IPS DF 6.9 (cell line): ENCODE results near the gene TCF4.
A peak's percentile ranks its signal among the peaks of the same experiment; 100 is the strongest.

Source experiments
- DNase-seq: peaks from one replicate; pipeline ENCODE4 v3.0.0-alpha.2; 2013; ENCODE audit warnings: low read depth, low spot score
- H3K27ac ChIP-seq: one replicate; pipeline ENCODE4 v1.5.1; 2013; ENCODE audit warnings: low read length, control low read depth
- H3K27me3 ChIP-seq: 2 replicates; pipeline ENCODE4 v1.6.1; 2013; ENCODE audit warnings: mild to moderate bottlenecking, low read length; ENCODE audit not compliant: control insufficient read depth, insufficient read depth
- H3K36me3 ChIP-seq: 2 replicates; pipeline ENCODE4 v1.6.1; 2013; ENCODE audit warnings: low read length; ENCODE audit not compliant: control insufficient read depth, insufficient read depth
- H3K4me1 ChIP-seq: 2 replicates; pipeline ENCODE4 v1.6.1; 2013; ENCODE audit warnings: low read length; ENCODE audit not compliant: control insufficient read depth, insufficient read depth
- H3K4me3 ChIP-seq: 2 replicates; pipeline ENCODE4 v1.5.1; 2013; ENCODE audit warnings: mild to moderate bottlenecking, low read length
- H3K9me3 ChIP-seq: 2 replicates; pipeline ENCODE4 v1.6.1; 2013; ENCODE audit warnings: low read length, inconsistent platforms; ENCODE audit not compliant: control insufficient read depth, insufficient read depth
- WGBS: extraction: QIAGEN DNeasy Blood & Tissue Kit; methylation state at CpG from one replicate; pipeline ENCODE4 v1.1.7; 2013; ENCODE audit warnings: mixed read lengths, missing lambda C conversion rate; ENCODE audit not compliant: insufficient read length, insufficient coverage; 5-methylcytosine and 5-hydroxymethylcytosine counted together

TCF4 gene

GRCh38 chr18:55395799-55396198 is 192.2 kb downstream of the TCF4 start:
- H3K9me3 ChIP-seq, result no peaks in the 10 kb centered on the region
- DNase-seq, result no peak
- H3K36me3 ChIP-seq, result no peaks in the 10 kb centered on the region
- no peaks in the 10 kb centered on the region for H3K27me3 ChIP-seq
- H3K4me1 ChIP-seq, result peaks cover 4% of the 10 kb centered on the region; the same call in 1 of the 2 replicates
- no peak overlapping the region for H3K27ac ChIP-seq
- no peak overlapping the region for H3K4me3 ChIP-seq
- WGBS, result no CpG with 5 or more reads among the region's 6 CpGs

- no peaks in the 10 kb centered on the region for H3K27me3 ChIP-seq
- no CpG with 5 or more reads among the region's 4 CpGs for WGBS
- DNase-seq, result no peak
- no peaks in the 10 kb centered on the region for H3K4me1 ChIP-seq
- H3K36me3 ChIP-seq, result no peaks in the 10 kb centered on the region
- no peak overlapping the region for H3K4me3 ChIP-seq
- H3K27ac ChIP-seq, result no peak overlapping the region
- H3K9me3 ChIP-seq, result no peaks in the 10 kb centered on the region
These were observed 197.1 kb downstream of the TCF4 start for GRCh38 chr18:55390898-55391297.

- WGBS, result no CpG with 5 or more reads among the region's 8 CpGs
- no peaks in the 10 kb centered on the region for H3K9me3 ChIP-seq
- no peaks in the 10 kb centered on the region for H3K36me3 ChIP-seq
- DNase-seq, result no peak
- no peak overlapping the region for H3K27ac ChIP-seq
- no peaks in the 10 kb centered on the region; the same call in 1 of the 2 replicates for H3K4me1 ChIP-seq
- H3K27me3 ChIP-seq, result no peaks in the 10 kb centered on the region
- H3K4me3 ChIP-seq, result no peak overlapping the region
These were observed 200.6 kb downstream of the TCF4 start for GRCh38 chr18:55387139-55387984.

- Histone ChIP-seq H3K9me3 (no peaks in the 10 kb centered on the region), H3K27me3 (no peaks in the 10 kb centered on the region), H3K27ac (no peak overlapping the region), H3K4me3 (no peak overlapping the region), H3K4me1 (no peaks in the 10 kb centered on the region; the same call in 1 of the 2 replicates), H3K36me3 (no peaks in the 10 kb centered on the region)
- no peak for DNase-seq
- WGBS, result no CpG with 5 or more reads among the region's 1 CpG
These were observed 201.4 kb downstream of the TCF4 start for GRCh38 chr18:55386545-55386944.

GRCh38 chr18:55385770-55386169 is 202.2 kb downstream of the TCF4 start:
- Histone ChIP-seq H3K4me3 (no peak overlapping the region), H3K4me1 (no peaks in the 10 kb centered on the region; the same call in 1 of the 2 replicates), H3K27me3 (no peaks in the 10 kb centered on the region), H3K36me3 (no peaks in the 10 kb centered on the region), H3K9me3 (no peaks in the 10 kb centered on the region), H3K27ac (no peak overlapping the region)
- DNase-seq, result no peak
- no CpG with 5 or more reads among the region's 4 CpGs for WGBS

- Histone ChIP-seq H3K4me1 (no peaks in the 10 kb centered on the region; the same call in 1 of the 2 replicates), H3K36me3 (no peaks in the 10 kb centered on the region), H3K4me3 (no peak overlapping the region), H3K27me3 (no peaks in the 10 kb centered on the region), H3K9me3 (no peaks in the 10 kb centered on the region), H3K27ac (no peak overlapping the region)
- peak; percentile 35 for DNase-seq
- no CpG with 5 or more reads among the region's 4 CpGs for WGBS
These were observed 203.3 kb downstream of the TCF4 start for GRCh38 chr18:55384551-55385275.

GRCh38 chr18:55384115-55384514 is 203.9 kb downstream of the TCF4 start:
- Histone ChIP-seq H3K9me3 (no peaks in the 10 kb centered on the region), H3K4me1 (no peaks in the 10 kb centered on the region; the same call in 1 of the 2 replicates), H3K27me3 (no peaks in the 10 kb centered on the region), H3K27ac (no peak overlapping the region), H3K36me3 (no peaks in the 10 kb centered on the region), H3K4me3 (no peak overlapping the region)
- no CpG with 5 or more reads among the region's 4 CpGs for WGBS
- DNase-seq, result no peak

- Histone ChIP-seq H3K4me1 (no peaks in the 10 kb centered on the region; the same call in 1 of the 2 replicates), H3K4me3 (no peak overlapping the region), H3K36me3 (no peaks in the 10 kb centered on the region), H3K27ac (no peak overlapping the region), H3K9me3 (no peaks in the 10 kb centered on the region), H3K27me3 (no peaks in the 10 kb centered on the region)
- no CpG with 5 or more reads among the region's 2 CpGs for WGBS
- no peak for DNase-seq
These were observed 205.7 kb downstream of the TCF4 start for GRCh38 chr18:55382277-55382805.

GRCh38 chr18:55381277-55381676 is 206.7 kb downstream of the TCF4 start:
- Histone ChIP-seq H3K4me1 (no peaks in the 10 kb centered on the region; the same call in 1 of the 2 replicates), H3K36me3 (no peaks in the 10 kb centered on the region), H3K9me3 (no peaks in the 10 kb centered on the region), H3K27ac (no peak overlapping the region), H3K4me3 (no peak overlapping the region), H3K27me3 (no peaks in the 10 kb centered on the region)
- no peak for DNase-seq

- no peaks in the 10 kb centered on the region for H3K36me3 ChIP-seq
- H3K4me3 ChIP-seq, result no peak overlapping the region
- no peaks in the 10 kb centered on the region for H3K9me3 ChIP-seq
- H3K27me3 ChIP-seq, result no peaks in the 10 kb centered on the region
- H3K4me1 ChIP-seq, result no peaks in the 10 kb centered on the region; the same call in 1 of the 2 replicates
- H3K27ac ChIP-seq, result no peak overlapping the region
- DNase-seq, result no peak
- no CpG with 5 or more reads among the region's 7 CpGs for WGBS
These were observed 207.4 kb downstream of the TCF4 start for GRCh38 chr18:55380589-55380988.
